K562 (cell line): ENCODE results near the gene ARSJ. TPM values are rescaled to one million over a fixed set of nuclear protein-coding genes. Genes with fewer than 3 reads are reported as not detected.

Experiments
- ATAC-seq: fragments of 200-7000 bp; cut with Tn5 transposase; 3 replicates; pipeline ENCODE4 v1.9.1; 2020; ENCODE audit warnings: moderate library complexity
- BruUV-seq: library from RNA; stranded (reverse); fragments of 400-500 nt; replicated peaks from 2 replicates; lab custom pipeline; 2021; lab: Mats Ljungman, UMichigan
- CTCF ChIA-PET: fragments of 300-600 bp; formaldehyde crosslinking; extraction: SDS; loops from one replicate; lab custom pipeline; 2021; ENCODE audit warnings: low intra/inter-chr PET ratio; lab: Yijun Ruan, JAX
- POLR2A ChIA-PET: fragments of 300-600, 350-650 bp; sonication (Branson Sonifier 250); formaldehyde crosslinking; extraction: SDS; loops from one replicate; lab custom pipeline; 2021; ENCODE audit warnings: antibody characterized with exemption, inconsistent platforms; lab: Yijun Ruan, JAX
- DNase-seq, 4 experiments: peaks; one replicate each; pipeline versions ENCODE4 v3.0.0 to v3.0.0-alpha.2; 2011 to 2018; ENCODE audit warnings: low spot score in 3 of 4, mixed read lengths in 3 of 4; ENCODE audit errors: extremely low read depth in 1 of 4
- FAIRE-seq: peaks from 2 replicates; lab custom pipeline; 2011; peaks lifted over from hg19 to GRCh38; lab: Jason Lieb, UNC
- H2AFZ ChIP-seq: 2 replicates; pipeline ENCODE4 v1.6.0; 2011; ENCODE audit warnings: low read depth, low read length, control low read depth, inconsistent platforms
- H3K27ac ChIP-seq: fragments of 200-600 bp; 3 replicates; pipeline ENCODE4 v1.8.0; 2011; ENCODE audit warnings: low read depth, mild to moderate bottlenecking, control low read depth, inconsistent platforms, low read length, moderate library complexity, mixed read lengths; ENCODE audit errors: extremely low read depth
- H3K27me3 ChIP-seq, 2 experiments: fragments of 300-600 bp in 1 of 2; 2 replicates in 1 of 2; 3 replicates in 1 of 2; pipeline versions ENCODE4 v1.6.0 to v1.8.0; 2011; ENCODE audit warnings: inconsistent platforms in 2 of 2, low read length in 2 of 2, mild to moderate bottlenecking in 1 of 2, mixed read lengths in 1 of 2, moderate library complexity in 1 of 2; ENCODE audit not compliant: control insufficient read depth in 2 of 2, insufficient read depth in 2 of 2
- H3K36me3 ChIP-seq: fragments of 300-600 bp; 3 replicates; pipeline ENCODE4 v1.8.0; 2011; ENCODE audit warnings: mild to moderate bottlenecking, low read length, inconsistent platforms; ENCODE audit not compliant: control insufficient read depth, insufficient read depth
- H3K4me1 ChIP-seq, 2 experiments: fragments of 200-600 bp in 1 of 2; replicated peaks in 1 of 2; 2 replicates in 1 of 2; 3 replicates in 1 of 2; pipeline versions ENCODE4 v1.5.1 to v1.8.0; 2011; ENCODE audit warnings: inconsistent platforms in 2 of 2, low read length in 2 of 2, mild to moderate bottlenecking in 1 of 2, mixed read lengths in 1 of 2, moderate library complexity in 1 of 2; ENCODE audit not compliant: control insufficient read depth in 2 of 2, insufficient read depth in 2 of 2
- H3K4me2 ChIP-seq: 2 replicates; pipeline ENCODE4 v1.6.1; 2011; ENCODE audit warnings: low read length, control low read depth, inconsistent platforms, mixed read lengths; ENCODE audit not compliant: insufficient read depth
- H3K4me3 ChIP-seq: fragments of 200-600 bp; sonication (generic), shearing (Covaris generic); 2 replicates; pipeline ENCODE4 v1.5.1; 2016; ENCODE audit warnings: control low read depth, inconsistent platforms
- H3K79me2 ChIP-seq: fragments of 200-600 bp; 3 replicates; pipeline ENCODE4 v1.8.0; 2011; ENCODE audit warnings: low read length, inconsistent platforms; ENCODE audit not compliant: control insufficient read depth, insufficient read depth
- H3K9ac ChIP-seq, 2 experiments: 2 replicates each; pipeline versions ENCODE4 v1.6.0 to v1.6.1; 2011; ENCODE audit warnings: low read depth in 2 of 2, low read length in 2 of 2, control low read depth in 1 of 2, inconsistent platforms in 1 of 2, mild to moderate bottlenecking in 1 of 2, mixed read lengths in 1 of 2; ENCODE audit not compliant: insufficient read depth in 1 of 2
- H3K9me1 ChIP-seq: one replicate; pipeline ENCODE4 v1.6.0; 2011; ENCODE audit warnings: inconsistent platforms, mild to moderate bottlenecking, low read length, moderate library complexity; ENCODE audit not compliant: control insufficient read depth, insufficient read depth
- H3K9me3 ChIP-seq: replicated peaks from 2 replicates; pipeline ENCODE4 v1.5.1; 2011; ENCODE audit warnings: low read depth, low read length, inconsistent platforms; ENCODE audit not compliant: control insufficient read depth, insufficient read depth
- H4K20me1 ChIP-seq: replicated peaks from 2 replicates; pipeline ENCODE4 v1.6.1; 2011; ENCODE audit warnings: low read length, inconsistent platforms, mixed read lengths; ENCODE audit not compliant: control insufficient read depth, insufficient read depth
- CCNT2 ChIP-seq: IDR thresholded peaks from 2 replicates; pipeline ENCODE4 v1.6.1; 2011; ENCODE audit warnings: borderline replicate concordance, low read depth, mild to moderate bottlenecking, moderate library complexity, mixed read lengths, low read length; ENCODE audit not compliant: insufficient read length; ENCODE audit errors: extremely low read depth
- E2F3 ChIP-seq: fragments of 250-450 bp; sonication (Bioruptor Pico); IDR thresholded peaks from 2 replicates; pipeline ENCODE4 v1.4.0; 2020; ENCODE audit warnings: mild to moderate bottlenecking
- GATAD2B ChIP-seq: fragments of 450-650 bp; IDR thresholded peaks from 2 replicates; pipeline ENCODE4 v1.6.1; 2017; ENCODE audit warnings: mild to moderate bottlenecking, borderline replicate concordance
- MNT ChIP-seq, 2 experiments: fragments of 450-650 bp; conservative IDR thresholded peaks; 2 replicates each; pipeline ENCODE4 v1.6.1; 2017; ENCODE audit warnings: mild to moderate bottlenecking in 2 of 2, moderate library complexity in 2 of 2
- POLR2AphosphoS5 ChIP-seq: IDR thresholded peaks from 2 replicates; pipeline ENCODE4 v1.6.1; 2011; ENCODE audit warnings: mild to moderate bottlenecking, low read depth, low read length, moderate library complexity; ENCODE audit not compliant: control insufficient read depth, insufficient read depth
- RBM14 ChIP-seq: fragments of 200-400 bp; formaldehyde crosslinking; IDR thresholded peaks from 2 replicates; pipeline ENCODE4 v1.6.1; 2018; ENCODE audit warnings: low read depth, mild to moderate bottlenecking, low read length, moderate library complexity, borderline replicate concordance; ENCODE audit not compliant: insufficient read depth
- ZBTB2 ChIP-seq: fragments of 450-650 bp; IDR thresholded peaks from 2 replicates; pipeline ENCODE4 v1.6.1; 2016; ENCODE audit warnings: antibody characterized with exemption
- ZNF124 ChIP-seq: sonication (generic); formaldehyde crosslinking; IDR thresholded peaks from 2 replicates; pipeline ENCODE4 v1.8.1; 2022; ENCODE audit warnings: missing genetic modification reagents
- ZNF184 ChIP-seq: sonication (generic); formaldehyde crosslinking; IDR thresholded peaks from 2 replicates; pipeline ENCODE4 v1.5.0; 2020; ENCODE audit warnings: missing genetic modification reagents
- ZNF445 ChIP-seq: fragments of 250-450 bp; sonication (Bioruptor Pico); IDR thresholded peaks from 2 replicates; pipeline ENCODE4 v1.4.0; 2020; ENCODE audit warnings: low read depth, mild to moderate bottlenecking, moderate library complexity
- WGBS: fragments of 100-300 bp; shearing (Covaris generic); methylation state at CpG from one replicate; pipeline ENCODE4 v1.1.6; 2016; ENCODE audit warnings: low coverage, mixed read lengths; ENCODE audit not compliant: insufficient coverage; ENCODE audit errors: missing lambda C conversion rate; 5-methylcytosine and 5-hydroxymethylcytosine counted together
- in situ Hi-C: fragments of 300-500 bp; cut with MboI; formaldehyde crosslinking; loops from 4 replicates; pipeline ENCODE4 v1.15.0; 2018; ENCODE audit warnings: inconsistent platforms, mixed read lengths
- intact Hi-C: fragments of 100-400 bp; cut with micrococcal nuclease; formaldehyde crosslinking; loops from 2 replicates; pipeline ENCODE4 v1.14.2; 2022
- polyA plus RNA-seq, 8 experiments: library from polyadenylated mRNA; depleted of rRNA in 4 of 8; stranded (reverse) in 5 of 8; unstranded in 3 of 8; fragments of >200 nt; fragmentation: Nextera tagmentation in 2 of 8; fragmentation: Illumina TruSeq in 1 of 8; extraction: Ambion mirVana in 2 of 8; extraction: Trizol in 1 of 8; gene quantifications; 2 replicates each; pipeline versions ENCODE4 v1.2.1 to v1.2.3, GENCODE V29; 2011 to 2014; ENCODE audit warnings: inconsistent platforms in 1 of 8, missing spikeins in 1 of 8
- total RNA-seq, 7 experiments: library from RNA; depleted of rRNA in 6 of 7; stranded (reverse); fragments of >200 nt in 6 of 7; fragmentation: Illumina TruSeq in 2 of 7; extraction: Trizol in 2 of 7; gene quantifications; 2 replicates each; pipeline versions ENCODE4 v1.2.1 to v1.2.3, GENCODE V29; 2011 to 2021; ENCODE audit warnings: low replicate concordance in 1 of 7

ARSJ gene
- total and polyA plus RNA-seq, 9 of the 15 experiments (the other 6 are each of a cell fraction or from before 2014, with no cell fraction given) = not detected

- POLR2A ChIA-PET = no interaction called here
- under 1% methylated on average over 8 of the region's 8 CpGs for WGBS
- intact Hi-C loops = no loop called here
- Histone ChIP-seq H4K20me1 (no peaks in the 10 kb centered on the region), H3K36me3 (no peaks in the 10 kb centered on the region), H3K79me2 (no peaks in the 10 kb centered on the region), H2AFZ (no peak overlapping the region), H3K9me1 (no peaks in the 10 kb centered on the region), H3K9ac (no peak overlapping the region), H3K9me3 (no peaks in the 10 kb centered on the region), H3K4me2 (no peak overlapping the region), H3K27me3 (no peaks in the 10 kb centered on the region), H3K27ac (no peak overlapping the region), H3K4me1 (no peaks in the 10 kb centered on the region), H3K4me3 (no peak overlapping the region)
- in situ Hi-C loops = no loop called here
- TF ChIP-seq ZNF445 (CRISPR knock-in tag) (no peak), GATAD2B (no peak), ZNF124 (no peak), CCNT2 (no peak), POLR2AphosphoS5 (no peak), MNT (conservative IDR thresholded peaks at IDR 0.05) (no peak), E2F3 (CRISPR knock-in tag) (no peak), RBM14 (no peak), ZNF184 (no peak), ZBTB2 (no peak)
- DNase-seq (no peak), ATAC-seq (no peak), FAIRE-seq (no peak)
- CTCF ChIA-PET = interaction anchor here (0.6 kb wide), 1 partner anchor 734 kb away, joined by 4 read pairs; no protein-coding TSS in a partner anchor
- BruUV-seq = no TSS peak
These were observed 20.5 kb downstream of the ARSJ start for GRCh38 chr4:113958766-113959538.
